ENCODE results near the gene SLIT3. TPM values are rescaled to one million over a fixed set of nuclear protein-coding genes. Genes with fewer than 3 reads are reported as not detected.

SLIT3 gene
- total and polyA plus RNA-seq, 2 experiments from 2014 or later, result 0.59 to 0.71 TPM

- TF ChIP-seq CTCF (conservative IDR thresholded peaks at IDR 0.05; ENCODE audit: low read depth in 2 of 2), result no peak
- TF ChIP-seq ZNF331 (CRISPR knock-in tag; IDR thresholded peaks at IDR 0.05; ENCODE audit: low read depth), result no peak
- no peak for TF ChIP-seq EZH2phosphoT487 (IDR thresholded peaks at IDR 0.05; ENCODE audit: unreplicated experiment)
- TF ChIP-seq ETS1 (IDR thresholded peaks at IDR 0.05), result no peak
Measured at GRCh38 chr5:168705321-168705720, 595.6 kb downstream of the SLIT3 start (continued).

- no peaks in the 10 kb centered on the region for H3K36me3 ChIP-seq (ENCODE audit: insufficient read depth)
- no peaks in the 10 kb centered on the region for H3K9me3 Mint-ChIP-seq
- H3K4me3 Mint-ChIP-seq, result no peak overlapping the region
- no peak overlapping the region for H3K27ac ChIP-seq (ENCODE audit: low read depth)
- no peak overlapping the region for H3K27ac Mint-ChIP-seq
- H3K36me3 Mint-ChIP-seq (ENCODE audit: low read depth), result no peaks in the 10 kb centered on the region
- H3K27me3 ChIP-seq (ENCODE audit: insufficient read depth), result no peaks in the 10 kb centered on the region
- DNase-seq (ENCODE audit: low spot score) (no peak), ATAC-seq (no peak)
- H3K79me2 ChIP-seq (replicated peaks; ENCODE audit: insufficient read depth), result no peaks in the 10 kb centered on the region
- 0 out of 2 replicates have a peak, but pooled peaks cover 2% of the 10 kb centered on the region for H3K9me2 ChIP-seq (ENCODE audit: insufficient read depth)
- H3K4me1 ChIP-seq (ENCODE audit: insufficient read depth), result no peaks in the 10 kb centered on the region
- H3K4me2 ChIP-seq, result no peak overlapping the region
- no peaks in the 10 kb centered on the region for H3K4me1 Mint-ChIP-seq
- no peaks in the 10 kb centered on the region for H3F3A ChIP-seq (replicated peaks; ENCODE audit: low read depth)
- H3K4me3 ChIP-seq, result no peak overlapping the region
- no peaks in the 10 kb centered on the region for H4K20me1 ChIP-seq (replicated peaks; ENCODE audit: insufficient read depth)
- H3K27me3 Mint-ChIP-seq (ENCODE audit: insufficient read depth, low read depth, poor library complexity), result peaks cover 2% of the 10 kb centered on the region
- no peak overlapping the region for H2AFZ ChIP-seq
- TF ChIP-seq NANOG (IDR thresholded peaks at IDR 0.05; ENCODE audit: borderline replicate concordance) (no peak), CTCF (conservative IDR thresholded peaks at IDR 0.05; ENCODE audit: low read depth in 2 of 2) (no peak), REST (IDR thresholded peaks at IDR 0.05; ENCODE audit: unreplicated experiment) (no peak), EZH2phosphoT487 (IDR thresholded peaks at IDR 0.05; ENCODE audit: unreplicated experiment) (no peak), EZH2 (IDR thresholded peaks at IDR 0.05; ENCODE audit: low read depth, unreplicated experiment) (no peak), CREB1 (CRISPR knock-in tag; IDR thresholded peaks at IDR 0.05; ENCODE audit: low read depth) (no peak), ZNF114 (CRISPR knock-in tag; IDR thresholded peaks at IDR 0.05) (no peak), POLR2AphosphoS5 (IDR thresholded peaks at IDR 0.05; ENCODE audit: low read depth) (no peak), ZNF331 (CRISPR knock-in tag; IDR thresholded peaks at IDR 0.05; ENCODE audit: low read depth) (no peak), STAT1 (IDR thresholded peaks at IDR 0.05; ENCODE audit: unreplicated experiment) (no peak), JUNB (IDR thresholded peaks at IDR 0.05; ENCODE audit: unreplicated experiment) (no peak), ETS1 (IDR thresholded peaks at IDR 0.05) (no peak)
Measured at GRCh38 chr5:168702511-168702910, 598.4 kb downstream of the SLIT3 start.

Data from GM23338 (cell line).